Stimulated activated CD4-positive, alpha-beta T cell treated with anti-CD3 and anti-CD28 coated beads, Interleukin-4, amount 100 ng/mL, for 24 hours (primary cell): Measurements from ENCODE around the gene VPS4A.
A peak's percentile ranks its signal among the peaks of the same experiment; 100 is the strongest.
"Not testable (repeated sequence)": the region's sequence is repeated elsewhere in the genome, so short reads cannot be mapped to it uniquely, and the experiment has no call there.

ENCODE experiments used
- DNase-seq: peaks from one replicate; pipeline ENCODE4 v3.0.0-alpha.2; 2020

VPS4A gene

DNA sequence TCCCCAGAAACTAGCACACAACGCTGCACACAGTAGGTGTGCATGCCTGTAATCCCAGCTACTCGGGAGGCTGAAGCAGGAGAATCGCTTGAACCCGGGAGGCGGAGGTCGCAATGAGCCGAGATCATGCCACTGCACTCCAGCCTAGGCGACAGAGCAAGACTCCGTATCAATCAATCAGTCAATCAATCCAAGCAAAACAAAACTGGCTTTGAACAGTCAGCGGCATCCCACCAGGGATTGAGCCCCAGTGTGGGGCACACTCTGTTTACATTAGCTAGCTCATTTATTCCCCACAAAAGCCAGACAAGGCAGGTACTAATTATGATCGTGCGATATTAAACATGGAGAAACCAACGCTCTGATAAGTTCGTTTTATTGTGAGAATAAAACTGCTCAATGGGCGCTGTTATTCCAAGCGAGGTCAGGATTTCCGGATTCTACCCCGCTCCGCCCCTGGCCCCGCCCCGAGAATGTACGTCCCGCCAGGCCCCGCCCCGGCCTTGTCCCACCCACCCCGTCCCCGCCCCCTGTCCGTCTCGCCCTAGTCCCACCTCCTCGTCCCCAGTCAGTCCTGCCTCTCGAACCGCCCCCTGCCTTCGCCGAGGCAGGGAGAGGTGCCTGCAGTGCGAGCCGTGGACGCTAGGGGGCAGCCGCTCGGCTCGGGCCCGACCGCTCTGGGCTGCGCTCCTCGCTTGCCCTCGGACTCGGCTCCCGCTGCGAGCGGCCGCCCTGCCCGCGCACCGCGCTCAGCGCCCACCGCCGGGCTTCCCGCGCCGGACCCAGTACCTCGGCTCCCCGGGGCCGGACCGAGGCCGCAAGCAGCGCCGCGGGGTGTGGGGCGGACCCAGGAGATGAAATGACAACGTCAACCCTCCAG is at the start of gene VPS4A:
TSS of gene VPS4A (plus strand) at position 698 of the 880 bp plus-strand sequence. CDS start at position 860, 162 bp downstream.
- peak; percentile 97 for DNase-seq

GRCh38 chr16:69266334-69267063 is 44.7 kb upstream of the VPS4A start:
- no peak for DNase-seq

- DNase-seq, result no peak
Observed at GRCh38 chr16:69267633-69268032, 43.5 kb upstream of the VPS4A start.

DNA sequence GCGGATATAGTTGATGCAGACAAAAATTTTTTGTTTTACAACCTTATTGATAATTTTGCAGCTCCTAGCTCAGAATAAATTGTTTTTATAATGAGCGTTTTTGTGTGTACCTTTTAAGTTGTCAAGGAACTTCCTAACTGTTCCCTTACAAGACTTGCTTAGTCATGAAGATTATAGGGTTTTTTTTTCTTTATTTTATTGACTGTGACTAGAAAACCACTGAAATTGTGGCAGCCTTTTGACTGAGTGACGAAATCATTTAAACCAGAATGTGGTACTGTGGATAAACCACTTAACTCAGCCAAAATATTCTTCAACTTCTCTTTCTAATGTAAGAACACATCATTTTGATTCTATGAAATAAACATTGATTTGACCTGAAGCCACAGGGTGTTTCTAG is 40.8 kb upstream of the VPS4A start:
- no peak for DNase-seq

DNA sequence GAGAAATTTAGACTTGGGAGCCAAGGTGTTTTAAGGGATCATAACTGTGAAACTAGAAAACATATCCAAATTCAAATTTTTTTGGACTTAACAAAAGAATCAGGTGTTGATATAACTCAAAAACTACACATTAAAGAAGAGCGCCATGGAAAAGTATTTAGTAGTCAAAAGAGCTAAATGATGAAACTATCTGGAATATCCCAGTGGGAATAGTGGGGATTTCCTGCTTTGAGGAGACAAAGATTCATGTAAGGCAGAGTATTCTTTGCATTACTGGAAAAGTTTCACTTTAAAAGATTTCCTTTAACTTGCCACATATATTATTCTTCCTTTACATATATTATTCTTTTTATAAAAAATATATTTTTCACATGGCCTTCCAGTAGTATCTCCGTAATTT is 40.3 kb upstream of the VPS4A start:
- no peak for DNase-seq

- no peak for DNase-seq
Observed at GRCh38 chr16:69273009-69273408, 38.1 kb upstream of the VPS4A start.

GRCh38 chr16:69274699-69275235 is 36.4 kb upstream of the VPS4A start:
- no peak for DNase-seq

GRCh38 chr16:69276148-69277115 is 34.7 kb upstream of the VPS4A start:
- DNase-seq, result no peak

DNA sequence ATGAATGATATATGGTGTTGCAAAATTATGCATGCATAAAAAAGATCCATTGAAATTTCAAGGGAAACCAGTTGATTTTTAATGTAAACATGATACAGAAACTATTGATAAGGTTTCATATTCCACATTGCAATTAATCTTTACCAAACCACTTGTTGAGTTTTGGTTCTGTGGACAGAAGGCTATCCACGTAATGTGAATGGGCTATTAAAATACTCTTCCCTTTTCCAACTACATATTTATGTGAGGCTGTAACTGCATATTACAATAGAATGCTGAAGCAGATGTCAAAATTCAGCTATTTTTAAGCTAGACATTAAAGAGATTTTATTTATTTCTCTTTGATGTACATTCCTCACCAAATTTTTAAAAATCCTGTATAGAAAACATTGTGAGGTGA is 33.7 kb upstream of the VPS4A start:
- DNase-seq, result no peak

DNA sequence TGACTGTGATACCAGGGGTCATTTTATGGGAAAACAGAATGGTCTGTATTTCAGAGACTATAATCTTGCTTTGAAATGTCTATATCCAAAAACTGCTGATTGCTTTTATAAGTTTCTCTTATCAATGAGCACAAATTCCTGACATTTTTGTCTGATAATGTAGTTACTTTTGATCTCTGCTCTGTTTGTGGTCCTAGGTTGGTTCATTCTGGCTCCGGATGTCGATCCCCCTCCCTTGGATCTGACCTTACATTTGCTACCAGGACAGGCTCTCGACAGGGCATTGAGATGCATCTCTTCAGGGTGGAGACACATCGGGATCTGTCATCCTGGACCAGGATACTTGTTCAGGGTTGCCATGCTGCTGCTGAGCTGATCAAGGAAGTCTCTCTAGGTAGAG is 27.3 kb upstream of the VPS4A start:
- no peak for DNase-seq

GRCh38 chr16:69285240-69285639 is 25.9 kb upstream of the VPS4A start:
- no peak for DNase-seq

- DNase-seq, result peak; percentile 61
Observed at GRCh38 chr16:69286941-69287713, 24.0 kb upstream of the VPS4A start.

DNA sequence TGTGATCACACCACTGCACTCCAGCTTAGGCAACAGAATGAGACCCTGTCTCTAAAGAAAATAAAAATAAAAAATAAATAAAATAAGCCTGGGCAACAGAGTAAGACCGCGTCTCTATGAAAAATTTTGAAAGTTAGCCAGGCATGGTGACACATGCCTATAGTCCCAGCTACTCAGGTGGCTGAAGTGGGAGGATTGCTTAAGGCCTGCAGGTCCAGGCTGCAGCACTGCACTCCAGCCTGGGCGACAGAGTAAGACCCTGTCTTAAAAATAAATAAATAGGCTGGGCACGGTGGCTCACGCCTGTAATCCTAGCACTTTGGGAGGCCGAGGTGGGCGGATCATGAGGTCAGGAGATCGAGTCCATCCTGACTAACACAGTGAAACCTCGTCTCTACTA is 19.5 kb upstream of the VPS4A start:
- DNase-seq, result not testable (repeated sequence)

GRCh38 chr16:69293401-69293800 is 17.7 kb upstream of the VPS4A start:
- no peak for DNase-seq

- no peak for DNase-seq
Observed at GRCh38 chr16:69294051-69294450, 17.1 kb upstream of the VPS4A start.

GRCh38 chr16:69296771-69297170 is 14.4 kb upstream of the VPS4A start:
- not testable (repeated sequence) for DNase-seq

- DNase-seq, result no peak
Observed at GRCh38 chr16:69298261-69298660, 12.9 kb upstream of the VPS4A start.

DNA sequence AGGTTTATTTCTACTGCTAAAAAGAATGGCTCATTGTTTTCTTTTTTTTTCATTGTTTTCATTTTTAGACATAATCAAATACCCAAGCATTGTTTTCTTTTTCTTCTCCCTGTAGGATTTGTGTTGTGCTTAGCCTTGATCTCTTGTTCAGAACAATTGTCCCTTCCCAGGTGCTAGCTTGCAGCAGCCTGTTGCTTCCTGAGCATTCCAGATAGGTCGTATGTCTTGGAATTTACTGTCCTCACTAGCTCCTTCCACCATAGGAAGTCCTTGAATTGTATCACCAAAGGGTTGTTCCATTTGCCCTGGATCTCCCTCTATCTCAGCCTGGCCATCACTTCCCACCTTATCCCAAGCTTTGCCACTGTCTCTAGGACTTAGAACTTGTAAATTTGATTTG is 10.0 kb upstream of the VPS4A start:
- no peak for DNase-seq

DNA sequence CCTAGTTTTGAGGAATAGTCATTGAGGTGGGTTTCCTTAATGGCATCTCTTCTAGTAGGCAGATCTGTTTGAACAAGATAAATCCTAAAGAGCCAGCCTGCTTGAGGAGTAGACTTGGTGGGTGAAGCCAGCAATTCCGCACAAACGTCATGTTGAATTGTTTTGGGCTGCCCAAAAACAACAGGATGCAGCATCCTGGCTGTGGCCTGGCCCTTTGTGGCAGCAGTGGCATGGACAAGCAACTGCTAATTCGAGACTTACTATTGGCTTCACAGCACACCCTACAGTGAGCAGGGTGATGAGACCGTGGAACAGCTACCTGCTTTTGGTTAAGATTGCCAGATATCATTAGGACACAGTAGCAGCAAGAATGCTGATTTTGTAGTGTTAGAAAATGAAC is 9.3 kb upstream of the VPS4A start:
- no peak for DNase-seq

DNA sequence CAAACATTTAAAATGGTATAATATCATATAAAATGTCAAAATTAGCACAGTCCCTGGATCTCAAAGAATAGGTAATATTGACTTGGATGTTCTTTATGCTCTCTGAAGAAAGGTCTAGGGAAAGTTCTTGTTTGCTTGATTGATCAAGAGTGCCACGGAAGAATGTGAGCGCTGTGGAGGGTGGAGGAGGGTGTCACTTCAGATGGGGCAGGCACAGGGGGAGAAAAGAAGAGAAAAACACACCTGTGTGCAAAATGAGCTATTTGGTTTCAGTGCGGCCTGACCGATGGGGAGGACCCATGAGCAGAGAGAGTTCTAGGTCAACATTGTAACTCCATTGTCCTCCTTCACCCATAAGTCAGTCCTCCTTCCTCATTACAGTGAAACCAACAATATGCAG is 8.8 kb upstream of the VPS4A start:
- DNase-seq, result no peak

GRCh38 chr16:69306031-69306430 is 5.1 kb upstream of the VPS4A start:
- no peak for DNase-seq

DNA sequence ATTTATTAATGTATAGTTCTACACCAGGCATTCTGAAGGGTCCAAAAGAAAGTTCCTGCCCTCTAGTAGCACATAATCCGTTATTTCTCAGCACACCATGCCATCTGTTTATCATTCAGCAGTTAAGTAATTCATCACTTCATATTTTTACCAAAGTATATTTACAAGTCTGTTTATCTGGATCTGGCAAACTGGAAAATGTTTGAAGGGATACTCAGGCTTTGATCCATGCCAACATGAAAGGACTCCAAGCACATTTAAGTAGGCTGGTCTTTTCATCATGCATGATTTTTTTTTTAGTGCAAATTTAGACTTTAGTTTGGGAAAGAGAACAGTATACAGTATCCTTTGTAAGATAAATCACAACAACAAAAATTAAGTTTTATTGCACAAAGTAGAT is 4.1 kb upstream of the VPS4A start:
- no peak for DNase-seq
